Activated T-helper 1 cell treated with anti-CD3 and anti-CD28 coated beads, Interleukin-12 subunit alpha, Interleukin-12 subunit beta, Interleukin-2, Interleukin-4 antibody, amounts not matched to agents 30 ng/mL and 10 ng/mL and 1 ng/mL, durations not matched to agents 14 hours and 24 hours and 36 hours (primary cell): ENCODE measurements around the gene PTCSC3. TPM values are rescaled to one million over a fixed set of nuclear protein-coding genes. Genes with fewer than 3 reads are reported as not detected.

Experiments
- DNase-seq: peaks from one replicate; pipeline ENCODE4 v3.0.0; 2021; ENCODE audit warnings: low spot score
- H3K27ac Mint-ChIP-seq: one replicate; pipeline ENCODE4 v1.8.0; 2021; ENCODE audit warnings: mild to moderate bottlenecking, mixed read lengths
- H3K27me3 Mint-ChIP-seq: one replicate; pipeline ENCODE4 v1.8.0; 2022; ENCODE audit warnings: mild to moderate bottlenecking, moderate library complexity, mixed read lengths; ENCODE audit not compliant: insufficient read depth
- H3K36me3 Mint-ChIP-seq: one replicate; pipeline ENCODE4 v1.8.0; 2021; ENCODE audit warnings: low read depth, mixed read lengths
- H3K4me1 Mint-ChIP-seq: one replicate; pipeline ENCODE4 v1.8.0; 2021; ENCODE audit warnings: low read depth, mixed read lengths
- H3K4me3 Mint-ChIP-seq: one replicate; pipeline ENCODE4 v1.8.0; 2021; ENCODE audit warnings: mild to moderate bottlenecking, moderate library complexity, mixed read lengths
- H3K9me3 Mint-ChIP-seq: one replicate; pipeline ENCODE4 v1.8.0; 2021; ENCODE audit warnings: mixed read lengths
- intact Hi-C: fragments of 100-400 bp; cut with micrococcal nuclease; formaldehyde crosslinking; loops from one replicate; pipeline ENCODE4 v1.15.1; 2024
- total RNA-seq: library from RNA; stranded (reverse); gene quantifications from 2 replicates; pipeline ENCODE4 v1.2.3, GENCODE V29; 2022

The PTCSC3 gene
- total RNA-seq, 1 donor from 2014 or later = not detected

- DNase-seq = no peak
- intact Hi-C loops = loop anchor here (5.0 kb wide), 1 partner anchor 164 kb away; no protein-coding TSS in a partner anchor
- H3K36me3 Mint-ChIP-seq = no peaks in the 10 kb centered on the region
- no peaks in the 10 kb centered on the region for H3K9me3 Mint-ChIP-seq
- no peak overlapping the region for H3K27ac Mint-ChIP-seq
- H3K4me3 Mint-ChIP-seq = no peak overlapping the region
- no peaks in the 10 kb centered on the region for H3K4me1 Mint-ChIP-seq
- H3K27me3 Mint-ChIP-seq = peaks cover 2% of the 10 kb centered on the region
These were observed 32.3 kb upstream of the PTCSC3 start for GRCh38 chr14:36208690-36209278.

GRCh38 chr14:36207500-36207899 lies 31.0 kb upstream of the PTCSC3 start:
- no peak overlapping the region for H3K4me3 Mint-ChIP-seq
- H3K27ac Mint-ChIP-seq = no peak overlapping the region
- H3K36me3 Mint-ChIP-seq = no peaks in the 10 kb centered on the region
- no peaks in the 10 kb centered on the region for H3K9me3 Mint-ChIP-seq
- intact Hi-C loops = loop anchor here (5.0 kb wide), 1 partner anchor 165 kb away; no protein-coding TSS in a partner anchor
- no peaks in the 10 kb centered on the region for H3K4me1 Mint-ChIP-seq
- no peaks in the 10 kb centered on the region for H3K27me3 Mint-ChIP-seq
- DNase-seq = no peak

GRCh38 chr14:36204461-36205073 lies 28.0 kb upstream of the PTCSC3 start:
- Mint-ChIP-seq H3K4me1 (no peaks in the 10 kb centered on the region), H3K4me3 (no peak overlapping the region), H3K9me3 (no peaks in the 10 kb centered on the region), H3K27ac (no peak overlapping the region), H3K36me3 (no peaks in the 10 kb centered on the region), H3K27me3 (no peaks in the 10 kb centered on the region)
- intact Hi-C loops = loop anchor here (5.0 kb wide), 1 partner anchor 168 kb away; no protein-coding TSS in a partner anchor
- DNase-seq = no peak

GRCh38 chr14:36198378-36198777 lies 21.9 kb upstream of the PTCSC3 start:
- intact Hi-C loops = no loop called here
- DNase-seq = no peak
- H3K27ac Mint-ChIP-seq = no peak overlapping the region
- no peaks in the 10 kb centered on the region for H3K4me1 Mint-ChIP-seq
- H3K27me3 Mint-ChIP-seq = no peaks in the 10 kb centered on the region
- no peaks in the 10 kb centered on the region for H3K9me3 Mint-ChIP-seq
- no peaks in the 10 kb centered on the region for H3K36me3 Mint-ChIP-seq
- no peak overlapping the region for H3K4me3 Mint-ChIP-seq

- no peak for DNase-seq
- Mint-ChIP-seq H3K27me3 (no peaks in the 10 kb centered on the region), H3K4me1 (no peaks in the 10 kb centered on the region), H3K4me3 (no peak overlapping the region), H3K36me3 (no peaks in the 10 kb centered on the region), H3K27ac (no peak overlapping the region), H3K9me3 (no peaks in the 10 kb centered on the region)
- intact Hi-C loops = no loop called here
These were observed 18.1 kb upstream of the PTCSC3 start for GRCh38 chr14:36194663-36195062.

- Mint-ChIP-seq H3K27me3 (no peaks in the 10 kb centered on the region), H3K36me3 (no peaks in the 10 kb centered on the region), H3K4me3 (no peak overlapping the region), H3K9me3 (no peaks in the 10 kb centered on the region), H3K4me1 (no peaks in the 10 kb centered on the region), H3K27ac (no peak overlapping the region)
- DNase-seq = no peak
- intact Hi-C loops = no loop called here
These were observed 16.0 kb upstream of the PTCSC3 start for GRCh38 chr14:36192530-36192929.

- Mint-ChIP-seq H3K27ac (no peak overlapping the region), H3K9me3 (no peaks in the 10 kb centered on the region), H3K36me3 (no peaks in the 10 kb centered on the region), H3K4me3 (no peak overlapping the region), H3K27me3 (no peaks in the 10 kb centered on the region), H3K4me1 (no peaks in the 10 kb centered on the region)
- intact Hi-C loops = no loop called here
- no peak for DNase-seq
These were observed 6.9 kb upstream of the PTCSC3 start for GRCh38 chr14:36183402-36183801.

GRCh38 chr14:36181417-36181816 lies 4.9 kb upstream of the PTCSC3 start:
- intact Hi-C loops = no loop called here
- H3K4me3 Mint-ChIP-seq = no peak overlapping the region
- H3K4me1 Mint-ChIP-seq = no peaks in the 10 kb centered on the region
- no peak for DNase-seq
- no peaks in the 10 kb centered on the region for H3K9me3 Mint-ChIP-seq
- H3K27ac Mint-ChIP-seq = no peak overlapping the region
- H3K36me3 Mint-ChIP-seq = no peaks in the 10 kb centered on the region
- no peaks in the 10 kb centered on the region for H3K27me3 Mint-ChIP-seq

GRCh38 chr14:36177489-36177888 lies 967 bp upstream of the PTCSC3 start:
- Mint-ChIP-seq H3K27me3 (peaks cover 3% of the 10 kb centered on the region), H3K4me1 (no peaks in the 10 kb centered on the region), H3K4me3 (no peak overlapping the region), H3K36me3 (no peaks in the 10 kb centered on the region), H3K27ac (no peak overlapping the region), H3K9me3 (no peaks in the 10 kb centered on the region)
- no peak for DNase-seq
- intact Hi-C loops = no loop called here

GRCh38 chr14:36174767-36175424 lies 1.6 kb downstream of the PTCSC3 start:
- H3K4me1 Mint-ChIP-seq = no peaks in the 10 kb centered on the region
- H3K36me3 Mint-ChIP-seq = no peaks in the 10 kb centered on the region
- H3K9me3 Mint-ChIP-seq = no peaks in the 10 kb centered on the region
- H3K4me3 Mint-ChIP-seq = no peak overlapping the region
- H3K27me3 Mint-ChIP-seq = peaks cover 11% of the 10 kb centered on the region
- H3K27ac Mint-ChIP-seq = no peak overlapping the region
- intact Hi-C loops = no loop called here
- DNase-seq = no peak

- Mint-ChIP-seq H3K27me3 (peaks cover 11% of the 10 kb centered on the region), H3K27ac (no peak overlapping the region), H3K4me3 (no peak overlapping the region), H3K36me3 (no peaks in the 10 kb centered on the region), H3K4me1 (no peaks in the 10 kb centered on the region), H3K9me3 (no peaks in the 10 kb centered on the region)
- DNase-seq = no peak
- intact Hi-C loops = no loop called here
These were observed 3.4 kb downstream of the PTCSC3 start for GRCh38 chr14:36173161-36173560.

- H3K4me1 Mint-ChIP-seq = no peaks in the 10 kb centered on the region
- intact Hi-C loops = no loop called here
- peaks cover 11% of the 10 kb centered on the region for H3K27me3 Mint-ChIP-seq
- H3K4me3 Mint-ChIP-seq = no peak overlapping the region
- DNase-seq = no peak
- H3K9me3 Mint-ChIP-seq = no peaks in the 10 kb centered on the region
- no peak overlapping the region for H3K27ac Mint-ChIP-seq
- no peaks in the 10 kb centered on the region for H3K36me3 Mint-ChIP-seq
These were observed 4.9 kb downstream of the PTCSC3 start for GRCh38 chr14:36171607-36172006.

GRCh38 chr14:36167431-36167830 lies 9.1 kb downstream of the PTCSC3 start:
- Mint-ChIP-seq H3K27me3 (peaks cover 8% of the 10 kb centered on the region), H3K4me3 (no peak overlapping the region), H3K36me3 (no peaks in the 10 kb centered on the region), H3K27ac (no peak overlapping the region), H3K4me1 (no peaks in the 10 kb centered on the region), H3K9me3 (no peaks in the 10 kb centered on the region)
- no peak for DNase-seq
- intact Hi-C loops = no loop called here
